ENCODE results near the gene WASF2. TPM values are rescaled to one million over a fixed set of nuclear protein-coding genes. Genes with fewer than 3 reads are reported as not detected.
A peak's percentile ranks its signal among the peaks of the same experiment; 100 is the strongest.

WASF2 gene
- total RNA-seq, 3 donors from 2014 or later, result 41.6 to 93.5 (median 43.2) TPM

GRCh38 chr1:27366113-27366410, 123.9 kb downstream of the WASF2 start:
- intact Hi-C loops (cut with DNase I; ENCODE audit: low total_unique reads), result loop anchor here (10.0 kb wide), 1 partner anchor 61 kb away; no protein-coding TSS in a partner anchor
- H3K36me3 ChIP-seq, result no peaks in the 10 kb centered on the region

GRCh38 chr1:27365372-27366112, 124.4 kb downstream of the WASF2 start:
- peaks cover 5 to 34% of the 10 kb centered on the region in 2 donors for H3K4me1 ChIP-seq
- H3K27ac ChIP-seq, result peak overlapping the region; percentile 97 to 98
- H3K27me3 ChIP-seq, result no peaks in the 10 kb centered on the region
- TF ChIP-seq POLR2AphosphoS5 (IDR thresholded peaks at IDR 0.05) (peak in 1 of 3 donors; percentile 76), CTCF (IDR thresholded peaks at IDR 0.05) (no peak), POLR2A (IDR thresholded peaks at IDR 0.05) (no peak)
- H3K36me3 ChIP-seq, result no peaks in the 10 kb centered on the region
- peak overlapping the region; percentile 72 to 84 (median 79) for H3K4me3 ChIP-seq
- intact Hi-C loops (cut with DNase I; ENCODE audit: low total_unique reads), result loop anchor here (10.0 kb wide), 1 partner anchor 61 kb away; no protein-coding TSS in a partner anchor
- DNase-seq (ENCODE audit: low spot score in 2 of 2), result peak; percentile 88 to 90
- H3K9me3 ChIP-seq, result no peaks in the 10 kb centered on the region

More at GRCh38 chr1:27366113-27366410, 123.9 kb downstream of the WASF2 start:
- Histone ChIP-seq H3K4me3 (peak overlapping the region; percentile 72 to 84 (median 79)), H3K27me3 (no peaks in the 10 kb centered on the region), H3K27ac (peak overlapping the region; percentile 97 to 98), H3K9me3 (no peaks in the 10 kb centered on the region), H3K4me1 (peaks cover 5 to 34% of the 10 kb centered on the region in 2 donors)
- DNase-seq (ENCODE audit: low spot score in 2 of 2), result peak; percentile 81 to 82
- TF ChIP-seq CTCF (IDR thresholded peaks at IDR 0.05), result no peak
- peak in 1 of 3 donors; percentile 30 for TF ChIP-seq POLR2AphosphoS5 (IDR thresholded peaks at IDR 0.05)

GRCh38 chr1:27364696-27365371, 125.1 kb downstream of the WASF2 start:
- TF ChIP-seq CTCF (IDR thresholded peaks at IDR 0.05) (no peak), POLR2A (IDR thresholded peaks at IDR 0.05) (no peak), POLR2AphosphoS5 (IDR thresholded peaks at IDR 0.05) (no peak)
- intact Hi-C loops (cut with DNase I; ENCODE audit: low total_unique reads), result loop anchor here (10.0 kb wide), 1 partner anchor 60 kb away; no protein-coding TSS in a partner anchor
- Histone ChIP-seq H3K4me3 (peak overlapping the region; percentile 72 to 84 (median 79)), H3K9me3 (no peaks in the 10 kb centered on the region), H3K36me3 (no peaks in the 10 kb centered on the region), H3K4me1 (peaks cover 5 to 34% of the 10 kb centered on the region in 2 donors), H3K27ac (peak overlapping the region; percentile 97 to 98), H3K27me3 (no peaks in the 10 kb centered on the region)
- no peak for DNase-seq (ENCODE audit: low spot score in 2 of 2)

GRCh38 chr1:27363766-27364695, 125.9 kb downstream of the WASF2 start:
- H3K27ac ChIP-seq, result peak overlapping the region; percentile 97 to 98
- DNase-seq (ENCODE audit: low spot score in 2 of 2), result no peak
- peak overlapping the region in 2 of 3 donors; percentile 72 to 79 for H3K4me3 ChIP-seq
- H3K4me1 ChIP-seq, result peaks cover 5 to 30% of the 10 kb centered on the region in 2 donors
- intact Hi-C loops (cut with DNase I; ENCODE audit: low total_unique reads), result loop anchor here (10.0 kb wide), 1 partner anchor 59 kb away; no protein-coding TSS in a partner anchor
- H3K9me3 ChIP-seq, result no peaks in the 10 kb centered on the region
- H3K36me3 ChIP-seq, result no peaks in the 10 kb centered on the region
- no peaks in the 10 kb centered on the region for H3K27me3 ChIP-seq
- TF ChIP-seq CTCF (IDR thresholded peaks at IDR 0.05) (no peak), POLR2A (IDR thresholded peaks at IDR 0.05) (no peak)

All from breast epithelium (tissue), 4 donors.